ENCODE results near the gene PARVB. TPM values are rescaled to one million over a fixed set of nuclear protein-coding genes. Genes with fewer than 3 reads are reported as not detected.

Gene PARVB
- total and polyA plus RNA-seq, 12 donors: 46.7 to 201 (median 91.2) TPM

GRCh38 chr22:44206330-44206645 is 182.2 kb downstream of the PARVB start:
- ATAC-seq (no peak), DNase-seq (no peak)
- H3K9me3 ChIP-seq: peaks cover 0 to 25% (median 9%) of the 10 kb centered on the region in 11 donors
- peaks cover 0 to 17% (median 0%) of the 10 kb centered on the region in 9 donors for H3K4me1 ChIP-seq
- H3K27me3 ChIP-seq: peaks cover 0 to 11% (median 0%) of the 10 kb centered on the region in 7 donors
- WGBS, 2 donors: 63 to 81% methylated on average over 9 of the region's 9 CpGs
- no peak overlapping the region for H3K4me3 ChIP-seq
- TF ChIP-seq CTCF (IDR thresholded peaks at IDR 0.05): no peak
- no peak overlapping the region for H3K27ac ChIP-seq
- peaks cover 0 to 19% (median 0%) of the 10 kb centered on the region in 9 donors for H3K36me3 ChIP-seq
- intact Hi-C loops (cut with DNase I): no loop called here

GRCh38 chr22:44206696-44207095 is 182.6 kb downstream of the PARVB start:
- Histone ChIP-seq H3K4me3 (no peak overlapping the region), H3K9me3 (peaks cover 0 to 25% (median 9%) of the 10 kb centered on the region in 11 donors), H3K27ac (no peak overlapping the region), H3K36me3 (peaks cover 0 to 15% (median 0%) of the 10 kb centered on the region in 9 donors), H3K4me1 (peaks cover 0 to 21% (median 0%) of the 10 kb centered on the region in 9 donors), H3K27me3 (peaks cover 0 to 11% (median 0%) of the 10 kb centered on the region in 7 donors)
- intact Hi-C loops (cut with DNase I): no loop called here
- DNase-seq (no peak), ATAC-seq (no peak)
- WGBS, 2 donors: 87% methylated on average over 8 of the region's 8 CpGs
- TF ChIP-seq CTCF (IDR thresholded peaks at IDR 0.05): no peak

GRCh38 chr22:44207173-44207980 is 183.3 kb downstream of the PARVB start:
- H3K27ac ChIP-seq: no peak overlapping the region
- DNase-seq (no peak), ATAC-seq (no peak)
- intact Hi-C loops (cut with DNase I): no loop called here
- H3K27me3 ChIP-seq: peaks cover 0 to 11% (median 0%) of the 10 kb centered on the region in 7 donors
- peaks cover 0 to 28% (median 2%) of the 10 kb centered on the region in 9 donors for H3K4me1 ChIP-seq
- no peak overlapping the region for H3K4me3 ChIP-seq
- peaks cover 0 to 14% (median 0%) of the 10 kb centered on the region in 9 donors for H3K36me3 ChIP-seq
- WGBS, 2 donors: 88 to 89% methylated on average over 14 to 16 of the region's 16 CpGs
- TF ChIP-seq CTCF (IDR thresholded peaks at IDR 0.05): no peak
- H3K9me3 ChIP-seq: peaks cover 0 to 25% (median 9%) of the 10 kb centered on the region in 11 donors

GRCh38 chr22:44207981-44208317 is 183.8 kb downstream of the PARVB start:
- peaks cover 0 to 11% (median 0%) of the 10 kb centered on the region in 7 donors for H3K27me3 ChIP-seq
- H3K9me3 ChIP-seq: peaks cover 0 to 25% (median 9%) of the 10 kb centered on the region in 11 donors
- intact Hi-C loops (cut with DNase I): no loop called here
- H3K36me3 ChIP-seq: peaks cover 0 to 10% (median 0%) of the 10 kb centered on the region in 9 donors
- no peak for TF ChIP-seq CTCF (IDR thresholded peaks at IDR 0.05)
- H3K4me1 ChIP-seq: peaks cover 0 to 26% (median 5%) of the 10 kb centered on the region in 9 donors
- H3K4me3 ChIP-seq: no peak overlapping the region
- DNase-seq (no peak), ATAC-seq (no peak)
- 78 to 83% methylated on average over 4 of the region's 4 CpGs for WGBS, 2 donors
- no peak overlapping the region for H3K27ac ChIP-seq

All from heart right ventricle (tissue), 16 donors.